Memory B cell (primary cell): ENCODE measurements around the gene POLD1.
A peak's percentile ranks its signal among the peaks of the same experiment; 100 is the strongest.

Source experiments
- ATAC-seq: fragments of 150-1000 bp; cut with Tn5 transposase; 2 replicates; pipeline ENCODE4 v1.10.0; 2021; ENCODE audit warnings: low read depth, mild to moderate bottlenecking, moderate library complexity
- DNase-seq, 2 donors: peaks; one replicate each; pipeline ENCODE4 v3.0.0; 2022; ENCODE audit warnings: low spot score in 2 of 2
- H3K27ac Mint-ChIP-seq: one replicate; pipeline ENCODE4 v1.8.0; 2022; ENCODE audit warnings: mild to moderate bottlenecking, moderate library complexity, mixed read lengths
- H3K27me3 Mint-ChIP-seq: one replicate; pipeline ENCODE4 v1.8.0; 2022; ENCODE audit warnings: mixed read lengths
- H3K36me3 Mint-ChIP-seq: one replicate; pipeline ENCODE4 v1.8.0; 2022; ENCODE audit warnings: mild to moderate bottlenecking, mixed read lengths
- H3K4me1 Mint-ChIP-seq: one replicate; pipeline ENCODE4 v1.8.0; 2022; ENCODE audit warnings: mixed read lengths
- H3K4me3 Mint-ChIP-seq: one replicate; pipeline ENCODE4 v1.8.0; 2022; ENCODE audit warnings: mild to moderate bottlenecking, moderate library complexity, mixed read lengths
- H3K9me3 Mint-ChIP-seq: one replicate; pipeline ENCODE4 v1.8.0; 2022; ENCODE audit warnings: mixed read lengths

POLD1 gene

GRCh38 chr19:50393589-50393988, 9.4 kb downstream of the POLD1 start:
- Mint-ChIP-seq H3K9me3 (peaks cover 1% of the 10 kb centered on the region), H3K36me3 (peaks cover 9% of the 10 kb centered on the region), H3K4me1 (peaks cover 5% of the 10 kb centered on the region), H3K27ac (no peak overlapping the region), H3K27me3 (no peaks in the 10 kb centered on the region), H3K4me3 (no peak overlapping the region)
- ATAC-seq = no peak
- no peak for DNase-seq

- peaks cover 9% of the 10 kb centered on the region for H3K36me3 Mint-ChIP-seq
- H3K4me3 Mint-ChIP-seq = no peak overlapping the region
- H3K9me3 Mint-ChIP-seq = peaks cover 1% of the 10 kb centered on the region
- H3K27ac Mint-ChIP-seq = no peak overlapping the region
- no peak for ATAC-seq
- H3K27me3 Mint-ChIP-seq = no peaks in the 10 kb centered on the region
- DNase-seq = no peak
- peaks cover 5% of the 10 kb centered on the region for H3K4me1 Mint-ChIP-seq
These were observed 9.9 kb downstream of the POLD1 start for GRCh38 chr19:50394017-50394416.

- no peak for ATAC-seq
- H3K9me3 Mint-ChIP-seq = no peaks in the 10 kb centered on the region
- no peak for DNase-seq
- no peak overlapping the region for H3K4me3 Mint-ChIP-seq
- peaks cover 5% of the 10 kb centered on the region for H3K4me1 Mint-ChIP-seq
- H3K27ac Mint-ChIP-seq = no peak overlapping the region
- no peaks in the 10 kb centered on the region for H3K27me3 Mint-ChIP-seq
- peaks cover 11% of the 10 kb centered on the region for H3K36me3 Mint-ChIP-seq
These were observed 14.7 kb downstream of the POLD1 start for GRCh38 chr19:50398675-50399367.

GRCh38 chr19:50399368-50399745, 15.2 kb downstream of the POLD1 start:
- Mint-ChIP-seq H3K36me3 (peaks cover 9% of the 10 kb centered on the region), H3K4me3 (no peak overlapping the region)
- ATAC-seq = no peak

GRCh38 chr19:50401605-50402450, 17.7 kb downstream of the POLD1 start:
- DNase-seq = no peak
- Mint-ChIP-seq H3K4me3 (no peak overlapping the region), H3K27ac (no peak overlapping the region), H3K9me3 (no peaks in the 10 kb centered on the region), H3K36me3 (peaks cover 14% of the 10 kb centered on the region), H3K4me1 (peaks cover 7% of the 10 kb centered on the region), H3K27me3 (no peaks in the 10 kb centered on the region)
- no peak for ATAC-seq

More at GRCh38 chr19:50399368-50399745, 15.2 kb downstream of the POLD1 start:
- peaks cover 5% of the 10 kb centered on the region for H3K4me1 Mint-ChIP-seq
- H3K9me3 Mint-ChIP-seq = no peaks in the 10 kb centered on the region
- no peak overlapping the region for H3K27ac Mint-ChIP-seq
- no peak for DNase-seq
- no peaks in the 10 kb centered on the region for H3K27me3 Mint-ChIP-seq

- Mint-ChIP-seq H3K9me3 (no peaks in the 10 kb centered on the region), H3K4me3 (no peak overlapping the region), H3K36me3 (peaks cover 15% of the 10 kb centered on the region), H3K4me1 (peaks cover 9% of the 10 kb centered on the region), H3K27me3 (no peaks in the 10 kb centered on the region), H3K27ac (no peak overlapping the region)
- DNase-seq (no peak), ATAC-seq (no peak)
These were observed 18.6 kb downstream of the POLD1 start for GRCh38 chr19:50402544-50403301.

- DNase-seq (no peak), ATAC-seq (no peak)
- Mint-ChIP-seq H3K36me3 (peaks cover 11% of the 10 kb centered on the region), H3K4me1 (peaks cover 5% of the 10 kb centered on the region), H3K9me3 (no peaks in the 10 kb centered on the region), H3K27ac (peak overlapping the region; percentile 39), H3K4me3 (no peak overlapping the region), H3K27me3 (no peaks in the 10 kb centered on the region)
These were observed 22.1 kb downstream of the POLD1 start for GRCh38 chr19:50406156-50406820.

- H3K27me3 Mint-ChIP-seq = no peaks in the 10 kb centered on the region
- H3K27ac Mint-ChIP-seq = peak overlapping the region; percentile 39
- DNase-seq (no peak), ATAC-seq (no peak)
- no peak overlapping the region for H3K4me3 Mint-ChIP-seq
- H3K4me1 Mint-ChIP-seq = peaks cover 5% of the 10 kb centered on the region
- no peaks in the 10 kb centered on the region for H3K9me3 Mint-ChIP-seq
- peaks cover 11% of the 10 kb centered on the region for H3K36me3 Mint-ChIP-seq
These were observed 22.7 kb downstream of the POLD1 start for GRCh38 chr19:50406829-50407228.

GRCh38 chr19:50409347-50409746, 25.2 kb downstream of the POLD1 start:
- ATAC-seq (no peak), DNase-seq (no peak)
- H3K36me3 Mint-ChIP-seq = peaks cover 13% of the 10 kb centered on the region
- H3K4me1 Mint-ChIP-seq = peaks cover 5% of the 10 kb centered on the region
- H3K27ac Mint-ChIP-seq = no peak overlapping the region
- no peak overlapping the region for H3K4me3 Mint-ChIP-seq
- no peaks in the 10 kb centered on the region for H3K9me3 Mint-ChIP-seq
- no peaks in the 10 kb centered on the region for H3K27me3 Mint-ChIP-seq

GRCh38 chr19:50410109-50410508, 26.0 kb downstream of the POLD1 start:
- H3K27ac Mint-ChIP-seq = no peak overlapping the region

GRCh38 chr19:50412419-50412818, 28.3 kb downstream of the POLD1 start:
- ATAC-seq (no peak), DNase-seq (no peak)
- peaks cover 19% of the 10 kb centered on the region for H3K4me1 Mint-ChIP-seq
- H3K27me3 Mint-ChIP-seq = no peaks in the 10 kb centered on the region
- no peak overlapping the region for H3K27ac Mint-ChIP-seq
- no peaks in the 10 kb centered on the region for H3K9me3 Mint-ChIP-seq
- no peak overlapping the region for H3K4me3 Mint-ChIP-seq
- H3K36me3 Mint-ChIP-seq = peaks cover 4% of the 10 kb centered on the region

More at GRCh38 chr19:50410109-50410508, 26.0 kb downstream of the POLD1 start:
- Mint-ChIP-seq H3K36me3 (peaks cover 13% of the 10 kb centered on the region), H3K27me3 (no peaks in the 10 kb centered on the region), H3K4me3 (no peak overlapping the region), H3K9me3 (no peaks in the 10 kb centered on the region), H3K4me1 (peaks cover 12% of the 10 kb centered on the region)
- no peak for ATAC-seq
- no peak for DNase-seq

GRCh38 chr19:50413096-50413495, 28.9 kb downstream of the POLD1 start:
- no peak for DNase-seq
- H3K4me1 Mint-ChIP-seq = peaks cover 19% of the 10 kb centered on the region
- no peak overlapping the region for H3K27ac Mint-ChIP-seq
- no peaks in the 10 kb centered on the region for H3K9me3 Mint-ChIP-seq
- no peak for ATAC-seq
- H3K4me3 Mint-ChIP-seq = no peak overlapping the region
- peaks cover 4% of the 10 kb centered on the region for H3K36me3 Mint-ChIP-seq
- H3K27me3 Mint-ChIP-seq = no peaks in the 10 kb centered on the region

GRCh38 chr19:50413531-50413930, 29.4 kb downstream of the POLD1 start:
- H3K27me3 Mint-ChIP-seq = no peaks in the 10 kb centered on the region
- peaks cover 4% of the 10 kb centered on the region for H3K36me3 Mint-ChIP-seq
- H3K27ac Mint-ChIP-seq = no peak overlapping the region
- peaks cover 19% of the 10 kb centered on the region for H3K4me1 Mint-ChIP-seq
- no peak overlapping the region for H3K4me3 Mint-ChIP-seq
- H3K9me3 Mint-ChIP-seq = no peaks in the 10 kb centered on the region
- ATAC-seq (no peak), DNase-seq (no peak)
